ENCODE data around the gene IL17RD.

Gene IL17RD

DNA sequence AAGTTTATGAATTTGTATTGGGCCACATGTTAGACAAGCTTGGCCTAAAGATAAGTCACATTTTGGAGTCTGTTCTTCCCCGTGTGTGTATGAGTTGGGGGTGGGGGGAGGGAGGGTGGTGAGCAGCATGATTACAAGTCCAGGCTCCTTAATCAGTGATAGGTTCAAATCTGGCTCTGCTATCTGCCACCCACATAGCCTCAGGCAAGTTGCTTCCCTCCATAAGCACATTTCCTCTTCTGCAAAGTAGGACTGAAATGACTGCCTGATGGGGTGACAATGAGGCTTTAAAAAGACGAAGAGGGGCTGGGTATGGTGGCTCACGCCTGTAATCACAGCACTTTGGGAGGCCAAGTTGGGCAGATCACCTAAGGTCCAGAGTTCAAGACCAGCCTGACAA lies 105.7 kb downstream of the IL17RD start:
- no peak overlapping the region for H3K4me3 ChIP-seq (ENCODE audit: low read depth, low read length)
- TF ChIP-seq, protein P1, sequence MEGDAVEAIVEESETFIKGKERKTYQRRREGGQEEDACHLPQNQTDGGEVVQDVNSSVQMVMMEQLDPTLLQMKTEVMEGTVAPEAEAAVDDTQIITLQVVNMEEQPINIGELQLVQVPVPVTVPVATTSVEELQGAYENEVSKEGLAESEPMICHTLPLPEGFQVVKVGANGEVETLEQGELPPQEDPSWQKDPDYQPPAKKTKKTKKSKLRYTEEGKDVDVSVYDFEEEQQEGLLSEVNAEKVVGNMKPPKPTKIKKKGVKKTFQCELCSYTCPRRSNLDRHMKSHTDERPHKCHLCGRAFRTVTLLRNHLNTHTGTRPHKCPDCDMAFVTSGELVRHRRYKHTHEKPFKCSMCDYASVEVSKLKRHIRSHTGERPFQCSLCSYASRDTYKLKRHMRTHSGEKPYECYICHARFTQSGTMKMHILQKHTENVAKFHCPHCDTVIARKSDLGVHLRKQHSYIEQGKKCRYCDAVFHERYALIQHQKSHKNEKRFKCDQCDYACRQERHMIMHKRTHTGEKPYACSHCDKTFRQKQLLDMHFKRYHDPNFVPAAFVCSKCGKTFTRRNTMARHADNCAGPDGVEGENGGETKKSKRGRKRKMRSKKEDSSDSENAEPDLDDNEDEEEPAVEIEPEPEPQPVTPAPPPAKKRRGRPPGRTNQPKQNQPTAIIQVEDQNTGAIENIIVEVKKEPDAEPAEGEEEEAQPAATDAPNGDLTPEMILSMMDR (IDR thresholded peaks at IDR 0.05; ENCODE audit: control insufficient read depth, extremely low read depth, insufficient read depth) = no peak
- DNase-seq (ENCODE audit: low read depth) = no peak

DNA sequence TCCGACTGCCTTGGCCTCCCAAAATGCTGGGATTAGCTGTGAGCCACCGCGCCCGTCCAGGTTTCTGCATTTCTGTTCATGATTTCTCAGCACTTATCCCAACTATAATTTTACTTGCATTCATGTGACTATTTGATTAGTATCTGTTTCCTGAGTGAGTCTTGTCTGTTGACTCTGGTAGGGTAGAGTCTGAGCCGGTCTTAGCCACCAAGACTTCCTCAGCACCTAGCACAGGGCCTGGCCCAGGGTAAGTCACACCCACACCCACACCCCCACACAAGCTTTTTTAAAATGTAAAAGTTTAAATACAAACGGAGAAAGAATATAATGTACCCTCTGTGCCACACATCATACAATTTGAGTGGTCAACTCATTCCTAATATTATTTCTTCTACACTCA lies 107.8 kb downstream of the IL17RD start:
- no peak for DNase-seq (ENCODE audit: low read depth)

GRCh38 chr3:57053122-57053521 lies 112.0 kb downstream of the IL17RD start:
- H3K4me3 ChIP-seq (ENCODE audit: low read depth, low read length) = no peak overlapping the region
- no peak for DNase-seq (ENCODE audit: low read depth)
- TF ChIP-seq, protein P1 (IDR thresholded peaks at IDR 0.05; ENCODE audit: control insufficient read depth, extremely low read depth, insufficient read depth) = no peak

More for the DNA sequence above, 107.8 kb downstream of the IL17RD start:
- no peak overlapping the region for H3K4me3 ChIP-seq (ENCODE audit: low read depth, low read length)
- TF ChIP-seq, protein P1 (IDR thresholded peaks at IDR 0.05; ENCODE audit: control insufficient read depth, extremely low read depth, insufficient read depth) = no peak

DNA sequence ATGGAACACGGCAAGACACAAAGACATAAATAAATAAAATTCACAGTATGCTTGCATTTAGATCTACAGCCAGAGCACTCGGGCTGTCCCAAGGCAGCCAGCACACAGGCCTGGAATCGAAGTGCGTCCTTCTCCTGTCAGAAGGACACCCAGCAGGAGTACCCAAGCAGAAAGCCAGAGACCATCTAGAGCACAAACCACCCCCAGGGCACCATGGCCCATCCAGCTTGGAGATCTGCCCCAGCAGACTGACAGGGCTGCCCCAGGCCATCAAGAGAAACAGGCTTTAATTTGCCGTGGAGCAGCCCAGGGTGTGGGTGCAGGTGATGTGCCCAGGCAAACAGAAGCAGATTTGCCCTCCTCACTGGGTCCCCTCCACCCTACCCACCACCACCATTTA lies 112.5 kb downstream of the IL17RD start:
- H3K4me3 ChIP-seq (ENCODE audit: low read depth, low read length) = no peak overlapping the region
- TF ChIP-seq, protein P1 (IDR thresholded peaks at IDR 0.05; ENCODE audit: control insufficient read depth, extremely low read depth, insufficient read depth) = no peak

DNA sequence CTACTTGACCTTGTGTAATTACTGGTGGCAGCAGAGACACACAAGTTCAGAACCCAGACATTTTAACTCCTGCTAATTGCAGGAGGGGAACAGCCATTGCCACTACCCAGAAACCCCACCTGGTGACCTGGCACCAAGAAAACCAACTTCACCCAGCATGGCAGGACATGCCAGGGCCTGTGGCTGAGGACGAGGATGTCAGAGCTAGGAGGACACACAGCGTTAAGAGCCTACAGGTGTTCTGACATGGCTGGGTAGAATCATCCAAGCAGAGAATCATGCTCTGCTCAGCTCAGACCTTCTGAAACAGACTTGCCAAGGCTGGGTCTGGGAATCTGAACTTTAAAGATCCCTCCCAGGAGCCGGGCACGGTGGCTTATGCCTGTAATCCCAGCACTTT lies 116.4 kb downstream of the IL17RD start:
- TF ChIP-seq, protein P1 (IDR thresholded peaks at IDR 0.05; ENCODE audit: control insufficient read depth, extremely low read depth, insufficient read depth) = no peak
- DNase-seq (ENCODE audit: low read depth) = no peak
- H3K4me3 ChIP-seq (ENCODE audit: low read depth, low read length) = no peak overlapping the region

More for the DNA sequence above, 112.5 kb downstream of the IL17RD start:
- DNase-seq (ENCODE audit: low read depth) = no peak

- H3K4me3 ChIP-seq (ENCODE audit: low read depth, low read length) = no peak overlapping the region
- DNase-seq (ENCODE audit: low read depth) = no peak
Measured at GRCh38 chr3:57048052-57048671, 117.0 kb downstream of the IL17RD start.

More at GRCh38 chr3:57048052-57048671, 117.0 kb downstream of the IL17RD start:
- TF ChIP-seq, protein P1 (IDR thresholded peaks at IDR 0.05; ENCODE audit: control insufficient read depth, extremely low read depth, insufficient read depth) = no peak
